ENCODE results near the gene USP13.
A peak's percentile ranks its signal among the peaks of the same experiment; 100 is the strongest.

Gene USP13

DNA sequence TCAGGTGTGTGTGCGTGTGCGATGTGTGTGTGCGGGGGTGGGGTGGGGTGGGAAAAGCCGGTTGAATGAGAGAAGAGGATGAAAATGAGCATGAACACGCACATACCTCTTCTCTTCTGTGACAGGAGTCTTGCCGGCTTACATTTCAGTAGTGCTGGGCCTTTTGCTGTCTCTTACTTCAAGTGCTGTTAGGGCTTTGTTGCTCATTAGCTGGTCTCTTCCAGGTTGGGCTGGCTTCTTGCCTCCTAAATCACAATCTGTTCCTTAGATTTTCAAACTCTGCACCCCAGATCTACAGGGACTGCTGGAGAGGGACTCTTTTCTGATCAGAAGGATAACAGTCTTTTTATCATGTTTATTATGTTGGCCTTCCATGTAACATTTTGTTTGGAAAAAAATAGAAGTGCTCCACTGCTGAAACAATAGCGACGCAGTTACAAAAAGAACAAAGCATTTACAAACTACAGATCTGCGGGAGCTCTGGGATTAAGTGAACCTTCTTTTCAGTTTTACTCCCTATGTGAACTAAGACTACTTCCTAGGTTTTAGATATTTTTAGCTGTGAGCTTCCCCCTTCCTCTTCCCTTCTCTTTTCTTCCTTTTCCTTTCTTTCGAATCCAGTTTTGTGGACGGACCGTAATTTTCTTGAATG, 48.5 kb downstream of the USP13 start:
- no peak for DNase-seq (ENCODE audit: low read depth)

DNA sequence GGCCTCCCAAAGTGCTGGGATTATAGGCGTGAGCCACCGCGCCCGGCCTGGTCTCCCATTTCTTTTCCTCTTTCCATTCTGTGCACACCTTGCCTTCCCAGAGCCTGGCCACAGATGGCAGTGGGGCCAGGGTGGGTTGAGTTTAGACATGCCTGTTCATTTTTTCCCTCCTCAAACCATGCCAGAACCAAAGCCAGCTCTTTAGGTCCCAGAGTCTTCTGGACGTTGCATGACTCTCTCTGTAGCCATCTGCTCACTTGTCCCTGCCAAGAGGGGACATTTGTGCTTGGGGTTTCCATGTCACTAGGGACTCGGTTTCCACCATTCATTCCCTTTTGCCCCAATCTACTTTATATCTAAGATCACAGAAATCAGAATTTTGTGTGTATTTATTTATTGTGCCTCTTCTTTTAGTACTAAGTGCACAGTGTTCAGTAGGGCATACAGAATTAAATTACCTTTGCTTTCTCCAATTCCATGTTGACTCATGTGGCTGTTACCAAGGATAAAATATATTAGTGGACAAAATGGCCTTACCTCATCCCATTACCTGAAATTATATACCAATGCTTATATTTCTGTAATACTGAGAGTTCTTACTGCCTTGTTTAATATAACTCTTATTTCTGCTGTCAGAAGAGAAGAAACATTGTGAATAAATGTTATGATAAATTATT, 49.6 kb downstream of the USP13 start:
- no peak for DNase-seq (ENCODE audit: low read depth)

DNA sequence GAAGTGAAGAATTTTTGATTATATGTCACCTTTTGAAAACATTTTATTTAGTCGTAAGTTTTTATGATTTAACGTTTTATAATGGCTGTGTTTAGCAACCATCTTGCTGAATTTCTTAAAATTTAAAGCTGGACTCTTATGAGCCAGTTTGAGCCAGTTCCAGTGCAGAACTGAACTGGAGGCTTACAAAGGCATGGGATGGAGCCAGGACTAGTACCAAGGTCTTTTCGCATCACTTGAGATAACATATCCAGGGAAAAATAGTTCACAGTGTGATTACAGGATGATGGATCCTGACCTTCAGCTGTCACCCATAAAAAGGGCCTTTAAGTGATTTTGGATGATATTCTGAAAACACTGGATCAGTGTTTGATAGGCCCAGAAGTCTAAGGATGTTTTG, 51.0 kb downstream of the USP13 start:
- no peak for DNase-seq (ENCODE audit: low read depth)

GRCh38 chr3:179706233-179706632, 53.4 kb downstream of the USP13 start:
- peak; percentile 50 for DNase-seq (ENCODE audit: low read depth)

DNA sequence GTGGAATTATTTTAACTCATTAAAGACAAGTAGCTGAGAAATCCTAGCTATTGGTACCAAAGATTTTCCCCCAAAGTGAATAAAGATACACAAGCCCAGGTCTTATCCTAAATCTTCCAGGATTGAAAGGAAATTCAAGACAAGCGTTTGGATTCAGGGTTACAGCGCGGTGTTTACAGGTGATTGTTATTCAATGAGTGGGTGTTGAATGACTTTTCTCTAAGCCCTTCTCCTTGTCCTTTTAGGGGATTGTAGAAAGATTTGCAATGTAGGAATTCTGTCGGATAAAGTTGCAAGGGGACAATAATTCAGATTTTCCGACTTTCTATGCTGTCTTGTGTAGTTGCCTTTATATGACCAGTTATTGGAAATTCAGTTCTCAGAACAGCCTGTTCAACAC, 57.2 kb downstream of the USP13 start:
- no peak for DNase-seq (ENCODE audit: low read depth)

DNA sequence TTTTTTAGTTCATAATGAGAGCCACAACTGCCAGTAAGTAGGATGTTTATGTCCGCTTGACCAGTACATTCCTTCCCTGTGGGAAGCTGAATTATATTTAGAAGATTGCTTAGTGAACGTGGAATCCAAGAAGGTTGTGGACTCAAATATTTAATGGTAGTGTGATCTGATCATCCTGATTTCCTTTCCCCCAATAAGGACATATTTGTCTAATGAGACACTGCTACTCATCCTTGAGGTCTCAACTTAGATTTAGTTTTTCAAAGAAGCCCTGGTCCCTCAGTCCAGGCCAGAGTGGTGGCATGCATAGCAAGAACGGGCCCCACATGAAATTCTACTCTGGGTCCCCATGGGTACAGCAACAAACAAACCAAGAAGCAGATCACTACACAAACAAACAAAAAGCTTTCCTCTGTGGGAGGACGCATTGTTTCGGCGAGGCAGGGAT, 60.8 kb downstream of the USP13 start:
- DNase-seq (ENCODE audit: low read depth): peak; percentile 97

- DNase-seq (ENCODE audit: low read depth): peak; percentile 19
These were observed 62.7 kb downstream of the USP13 start for GRCh38 chr3:179715582-179715981.

DNA sequence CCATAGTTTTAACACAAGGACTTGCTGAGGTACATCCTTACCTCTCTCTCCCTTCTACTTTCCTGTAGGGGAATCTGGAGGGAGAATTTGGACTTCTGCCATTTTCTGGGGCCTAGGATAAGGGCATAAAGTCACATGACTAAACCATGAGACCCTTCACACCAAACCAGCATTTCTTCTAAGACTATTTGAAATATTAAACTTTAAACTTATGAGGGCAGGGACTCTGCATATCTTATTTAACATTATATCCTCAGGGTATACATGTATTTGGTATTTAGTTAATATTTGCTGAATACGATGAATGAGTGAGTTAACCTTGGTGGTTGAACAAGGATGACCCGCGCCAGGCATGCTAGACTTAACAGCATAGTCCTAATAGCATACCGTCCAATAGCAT, 63.4 kb downstream of the USP13 start:
- DNase-seq (ENCODE audit: low read depth): peak; percentile 11

GRCh38 chr3:179716811-179717210, 64.0 kb downstream of the USP13 start:
- DNase-seq (ENCODE audit: low read depth): peak; percentile 87

GRCh38 chr3:179717219-179717618, 64.4 kb downstream of the USP13 start:
- no peak for DNase-seq (ENCODE audit: low read depth)

- no peak for DNase-seq (ENCODE audit: low read depth)
These were observed 66.4 kb downstream of the USP13 start for GRCh38 chr3:179719048-179719734.

DNA sequence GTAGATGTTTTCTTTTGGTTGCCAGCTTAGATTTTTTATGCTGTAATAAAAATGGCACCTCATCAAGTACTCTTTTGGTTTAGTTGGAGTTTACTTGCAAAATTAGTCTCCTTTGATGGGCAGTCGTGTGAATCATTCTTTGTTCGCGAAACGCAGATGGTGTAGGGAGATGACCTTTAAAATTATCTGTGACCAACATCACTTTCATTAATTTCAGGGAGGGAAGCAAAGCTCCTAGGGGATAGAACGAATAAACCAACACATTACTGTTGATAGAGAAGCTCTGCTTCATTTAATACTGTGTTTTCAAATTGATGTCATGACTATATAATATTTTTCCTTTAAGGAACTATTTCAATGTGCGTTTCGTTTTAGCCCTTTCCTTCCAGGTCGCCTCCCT, 67.4 kb downstream of the USP13 start:
- no peak for DNase-seq (ENCODE audit: low read depth)

- no peak for DNase-seq (ENCODE audit: low read depth)
These were observed 70.8 kb downstream of the USP13 start for GRCh38 chr3:179723617-179724016.

DNA sequence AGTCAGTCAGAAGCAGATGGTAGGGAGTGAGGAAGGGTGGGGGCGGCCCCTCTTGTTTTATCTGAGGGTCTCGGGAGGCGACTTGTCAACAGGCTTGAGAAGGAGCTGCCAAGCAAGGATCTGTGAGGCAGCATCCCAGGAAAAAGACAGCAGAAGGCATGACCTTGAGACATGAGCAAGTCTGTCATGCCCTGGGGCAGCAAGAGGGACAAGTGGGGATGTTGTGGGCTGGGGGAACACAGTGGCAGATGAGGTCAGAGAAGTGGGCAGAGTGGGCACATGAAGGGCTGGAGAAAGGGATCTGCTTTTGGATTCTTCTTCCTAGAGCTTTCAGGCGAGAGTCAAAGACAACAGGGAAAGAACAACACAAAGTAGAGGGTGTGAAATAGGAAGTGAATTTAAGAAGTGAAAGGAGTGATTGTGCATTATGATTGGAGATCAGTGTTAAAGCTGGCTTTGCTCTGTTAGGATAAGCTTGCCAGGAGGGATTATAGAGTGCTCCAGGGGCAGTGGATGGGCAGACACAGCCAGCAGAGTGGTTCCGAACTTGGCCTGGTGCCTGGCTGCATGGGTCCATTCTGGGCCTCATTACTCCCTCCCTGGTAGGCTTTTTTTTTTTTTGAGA, 73.3 kb downstream of the USP13 start:
- DNase-seq (ENCODE audit: low read depth): no peak

GRCh38 chr3:179729086-179729485, 76.2 kb downstream of the USP13 start:
- DNase-seq (ENCODE audit: low read depth): no peak

DNA sequence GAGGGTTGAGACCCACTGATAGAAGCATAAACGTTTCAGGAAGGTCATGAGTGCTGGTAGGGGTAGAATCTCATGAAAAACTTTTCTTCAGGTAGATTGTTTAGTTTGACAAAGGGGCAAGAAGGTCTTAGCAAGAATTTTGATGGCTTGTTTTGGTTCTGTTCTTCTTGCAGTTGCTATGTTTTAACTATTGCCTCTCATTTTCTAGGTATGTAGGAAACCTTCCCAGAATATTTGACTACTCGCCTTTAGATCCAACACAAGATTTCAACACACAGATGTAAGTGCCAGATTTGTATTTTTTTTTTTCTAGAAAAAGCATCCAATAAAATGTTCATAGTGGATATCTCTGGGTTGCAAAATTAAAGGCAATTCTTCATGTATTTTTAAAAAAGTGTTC, 77.1 kb downstream of the USP13 start:
- no peak for DNase-seq (ENCODE audit: low read depth)

- DNase-seq (ENCODE audit: low read depth): no peak
These were observed 77.7 kb downstream of the USP13 start for GRCh38 chr3:179730506-179730905.

DNA sequence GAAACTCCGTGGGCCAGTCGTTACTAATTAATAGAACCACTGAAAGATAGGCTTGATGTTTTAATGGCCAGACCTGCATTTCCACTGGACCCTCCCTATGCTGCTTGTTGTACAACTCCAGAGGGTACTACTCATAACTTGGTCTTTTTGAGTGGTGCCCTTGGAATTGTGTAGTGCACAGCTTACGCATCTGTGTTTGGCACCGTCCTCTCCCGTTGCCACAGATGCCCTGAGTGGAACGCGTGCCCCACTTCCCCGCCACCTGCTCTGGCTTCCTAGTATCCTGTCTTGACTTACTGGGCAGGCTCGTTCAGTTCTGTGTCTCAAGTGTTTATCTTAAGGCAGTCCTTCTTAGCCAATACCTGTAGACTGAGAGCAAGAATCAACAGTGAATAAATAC, 78.7 kb downstream of the USP13 start:
- DNase-seq (ENCODE audit: low read depth): no peak

- peak; percentile 14 for DNase-seq (ENCODE audit: low read depth)
These were observed 80.0 kb downstream of the USP13 start for GRCh38 chr3:179732661-179733348.

GRCh38 chr3:179733797-179734196, 81.0 kb downstream of the USP13 start:
- DNase-seq (ENCODE audit: low read depth): no peak

DNA sequence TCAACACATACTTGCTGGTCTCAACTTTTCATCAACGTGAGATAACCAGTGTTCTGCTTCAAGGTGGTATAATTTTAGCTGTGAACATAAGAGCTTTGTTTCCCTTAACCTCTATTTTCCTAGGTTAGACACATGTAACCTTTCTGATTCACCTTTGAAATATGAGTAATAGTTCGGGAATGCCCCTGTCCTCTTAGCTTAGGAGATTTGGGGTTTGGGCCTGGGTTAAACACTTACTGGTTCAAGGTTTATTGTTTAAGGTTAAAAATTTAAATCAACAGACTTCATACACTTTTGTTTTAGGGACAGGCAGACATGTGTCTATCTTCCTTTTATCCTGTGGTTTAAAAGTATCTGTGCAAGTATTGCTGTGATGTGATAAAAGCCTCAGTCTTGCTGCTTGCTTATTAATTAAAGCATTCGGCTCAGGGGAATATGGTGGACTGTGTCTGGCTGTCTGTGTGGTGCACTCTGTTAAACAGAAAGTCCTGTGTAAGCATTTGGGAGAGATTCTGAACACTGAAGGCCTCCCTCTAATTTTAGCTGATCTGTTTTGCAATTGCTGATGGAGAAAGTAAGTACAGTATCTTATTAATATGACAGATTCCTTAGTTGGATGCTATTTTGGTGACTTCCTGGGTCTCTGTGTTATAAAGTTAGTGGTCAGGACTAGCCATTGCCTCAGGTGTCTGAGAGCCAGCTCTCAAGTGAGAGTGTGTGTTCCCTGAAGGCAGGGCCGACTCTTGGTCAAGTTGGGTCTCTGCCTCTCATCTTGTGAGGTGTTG, 81.8 kb downstream of the USP13 start:
- DNase-seq (ENCODE audit: low read depth): no peak

Measured in EH (cell line).